GM12872 (cell line): ENCODE measurements around the gene DICER1.

Source experiments
- CTCF ChIP-seq: IDR thresholded peaks from 3 replicates; pipeline ENCODE4 v1.5.1; 2011; ENCODE audit warnings: low read depth, mild to moderate bottlenecking, low read length, moderate library complexity; ENCODE audit not compliant: insufficient read depth

Gene DICER1

GRCh38 chr14:95136631-95137030, 20.7 kb downstream of the DICER1 start:
- no peak for TF ChIP-seq CTCF

GRCh38 chr14:95134304-95134933, 22.9 kb downstream of the DICER1 start:
- no peak for TF ChIP-seq CTCF

- TF ChIP-seq CTCF = no peak
Measured at GRCh38 chr14:95133282-95133681, 24.0 kb downstream of the DICER1 start.

GRCh38 chr14:95132760-95133159, 24.6 kb downstream of the DICER1 start:
- TF ChIP-seq CTCF = no peak

GRCh38 chr14:95130549-95130948, 26.8 kb downstream of the DICER1 start:
- TF ChIP-seq CTCF = no peak

- no peak for TF ChIP-seq CTCF
Measured at GRCh38 chr14:95128140-95128539, 29.2 kb downstream of the DICER1 start.

GRCh38 chr14:95127531-95127911, 29.8 kb downstream of the DICER1 start:
- TF ChIP-seq CTCF = no peak

- TF ChIP-seq CTCF = no peak
Measured at GRCh38 chr14:95126906-95127530, 30.3 kb downstream of the DICER1 start.
